CD14-positive monocyte (primary cell): Measurements from ENCODE around the gene SLC17A1. TPM values are rescaled to one million over a fixed set of nuclear protein-coding genes. Genes with fewer than 3 reads are reported as not detected.

Experiments
- DNase-seq, 3 donors: peaks; one replicate each; pipeline ENCODE4 v3.0.0-alpha.2; 2011 to 2022
- H2AFZ ChIP-seq: 2 replicates; pipeline ENCODE4 v1.6.0; 2012; ENCODE audit warnings: mild to moderate bottlenecking, low read depth, low read length, inconsistent platforms; ENCODE audit not compliant: insufficient read depth, poor library complexity, severe bottlenecking
- H3K27ac ChIP-seq, 2 donors: 1 replicate in 1 of 2; 2 replicates in 1 of 2; pipeline ENCODE4 v1.5.1; 2012 to 2013; ENCODE audit warnings: low read length in 2 of 2, control low read depth in 1 of 2, inconsistent platforms in 1 of 2, low read depth in 1 of 2, mild to moderate bottlenecking in 1 of 2
- H3K27me3 ChIP-seq, 2 donors: one replicate each; pipeline versions ENCODE4 v1.6.0 to v1.6.1; 2011 to 2013; ENCODE audit warnings: low read length in 2 of 2; ENCODE audit not compliant: control insufficient read depth in 2 of 2, insufficient read depth in 2 of 2
- H3K36me3 ChIP-seq, 2 donors: replicated peaks in 1 of 2; 1 replicate in 1 of 2; 2 replicates in 1 of 2; pipeline versions ENCODE4 v1.5.1 to v1.6.1; 2012 to 2013; ENCODE audit warnings: low read length in 2 of 2, control low read depth in 1 of 2, inconsistent platforms in 1 of 2, mild to moderate bottlenecking in 1 of 2; ENCODE audit not compliant: insufficient read depth in 2 of 2, control insufficient read depth in 1 of 2
- H3K4me1 ChIP-seq, 2 donors: 1 replicate in 1 of 2; 2 replicates in 1 of 2; pipeline versions ENCODE4 v1.5.1 to v1.6.1; 2012 to 2013; ENCODE audit warnings: low read length in 2 of 2, control low read depth in 1 of 2, inconsistent platforms in 1 of 2, mild to moderate bottlenecking in 1 of 2, moderate library complexity in 1 of 2; ENCODE audit not compliant: insufficient read depth in 2 of 2, control insufficient read depth in 1 of 2
- H3K4me2 ChIP-seq: replicated peaks from 2 replicates; pipeline ENCODE3; 2012; ENCODE audit warnings: low read length, moderate library complexity, mild to moderate bottlenecking; ENCODE audit not compliant: poor library complexity, severe bottlenecking; ENCODE audit errors: extremely low read depth
- H3K4me3 ChIP-seq, 3 experiments: fragments of 200-600 bp in 1 of 3; sonication (generic) in 1 of 3; replicated peaks in 1 of 3; 1 replicate in 2 of 3; 2 replicates in 1 of 3; pipeline ENCODE4 v1.5.1; 2011 to 2013; ENCODE audit warnings: low read length in 3 of 3, mild to moderate bottlenecking in 3 of 3, control low read depth in 2 of 3, low read depth in 2 of 3, inconsistent platforms in 1 of 3, moderate library complexity in 1 of 3
- H3K79me2 ChIP-seq: 2 replicates; pipeline ENCODE4 v1.6.0; 2012; ENCODE audit warnings: mild to moderate bottlenecking, control low read depth, inconsistent platforms, low read length, moderate library complexity; ENCODE audit not compliant: insufficient read depth
- H3K9ac ChIP-seq: 2 replicates; pipeline ENCODE4 v1.6.0; 2017; ENCODE audit warnings: low read length, mild to moderate bottlenecking; ENCODE audit not compliant: insufficient read depth, poor library complexity, severe bottlenecking
- H3K9me3 ChIP-seq, 2 donors: replicated peaks in 1 of 2; 1 replicate in 1 of 2; 2 replicates in 1 of 2; pipeline versions ENCODE4 v1.5.1 to v1.6.1; 2012 to 2013; ENCODE audit warnings: low read length in 2 of 2, control low read depth in 1 of 2; ENCODE audit not compliant: control insufficient read depth in 1 of 2, insufficient read depth in 1 of 2
- H4K20me1 ChIP-seq: 2 replicates; pipeline ENCODE4 v1.6.0; 2012; ENCODE audit warnings: mild to moderate bottlenecking, low read length, control low read depth, moderate library complexity; ENCODE audit not compliant: insufficient read depth
- H3K27ac Mint-ChIP-seq, 7 donors: one replicate each; pipeline ENCODE4 v1.8.0; 2020; ENCODE audit warnings: mild to moderate bottlenecking in 7 of 7, mixed read lengths in 7 of 7, moderate library complexity in 6 of 7, inconsistent platforms in 2 of 7
- H3K27me3 Mint-ChIP-seq, 3 donors: one replicate each; pipeline ENCODE4 v1.8.0; 2021 to 2022; ENCODE audit warnings: low read depth in 3 of 3, mild to moderate bottlenecking in 3 of 3, mixed read lengths in 3 of 3, moderate library complexity in 3 of 3, inconsistent platforms in 1 of 3
- H3K36me3 Mint-ChIP-seq, 2 donors: one replicate each; pipeline ENCODE4 v1.8.0; 2020; ENCODE audit warnings: mixed read lengths in 2 of 2, inconsistent platforms in 1 of 2, mild to moderate bottlenecking in 1 of 2
- H3K4me1 Mint-ChIP-seq: one replicate; pipeline ENCODE4 v1.8.0; 2020; ENCODE audit warnings: mild to moderate bottlenecking, mixed read lengths
- H3K4me3 Mint-ChIP-seq, 2 donors: one replicate each; pipeline ENCODE4 v1.8.0; 2020; ENCODE audit warnings: mild to moderate bottlenecking in 2 of 2, mixed read lengths in 2 of 2, moderate library complexity in 1 of 2
- H3K9me3 Mint-ChIP-seq, 7 donors: one replicate each; pipeline ENCODE4 v1.8.0; 2020 to 2022; ENCODE audit warnings: mixed read lengths in 7 of 7, mild to moderate bottlenecking in 6 of 7, moderate library complexity in 6 of 7, inconsistent platforms in 2 of 7
- WGBS: methylation state at CpG from one replicate; pipeline ENCODE4 v1.1.5; 2013; ENCODE audit warnings: missing lambda C conversion rate; ENCODE audit not compliant: insufficient coverage; 5-methylcytosine and 5-hydroxymethylcytosine counted together
- intact Hi-C, 2 donors: fragments of 100-400 bp; cut with micrococcal nuclease; formaldehyde crosslinking; loops; one replicate each; pipeline versions ENCODE4 v1.15.0 to v1.15.1; 2023
- polyA plus RNA-seq, 3 donors: library from polyadenylated mRNA; depleted of rRNA in 1 of 3; unstranded in 2 of 3; stranded (reverse) in 1 of 3; fragments of 300-500 nt in 2 of 3; fragments of >200 nt in 1 of 3; fragmentation: Illumina TruSeq in 2 of 3; gene quantifications; 1 replicate in 2 of 3; 2 replicates in 1 of 3; pipeline ENCODE4 v1.2.3, GENCODE V29; 2012 to 2021
- TF ChIP-seq, protein P1 (sequence below): fragments of 200-600 bp; IDR thresholded peaks from one replicate; pipeline ENCODE4 v1.8.0; 2022; ENCODE audit warnings: antibody characterized with exemption, mild to moderate bottlenecking

SLC17A1 gene
- polyA plus RNA-seq, 3 donors = not detected

DNA sequence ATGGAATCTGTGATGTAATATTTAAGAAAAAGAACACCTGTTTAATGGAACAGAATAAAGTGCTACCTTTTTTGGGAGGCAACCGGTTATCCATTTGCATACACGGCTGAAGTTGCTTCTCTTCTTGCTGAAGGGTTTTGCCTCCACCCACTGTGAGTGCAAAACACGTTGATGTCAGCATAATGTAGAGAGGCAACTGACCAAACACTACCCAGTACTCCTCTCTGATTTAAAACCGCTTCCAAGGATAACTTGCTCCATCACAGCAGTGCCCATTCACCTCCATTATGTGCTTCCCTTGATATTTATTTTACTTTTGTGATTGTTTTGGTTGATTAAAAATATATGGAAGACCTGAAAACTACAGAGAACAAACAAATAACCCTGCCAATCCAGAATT is 1.4 kb downstream of the SLC17A1 start:
- Histone ChIP-seq H3K4me1 (no peaks in the 10 kb centered on the region), H3K79me2 (no peaks in the 10 kb centered on the region), H3K9ac (no peak overlapping the region), H4K20me1 (no peaks in the 10 kb centered on the region), H3K36me3 (no peaks in the 10 kb centered on the region), H2AFZ (no peak overlapping the region), H3K9me3 (no peaks in the 10 kb centered on the region), H3K27ac (no peak overlapping the region), H3K4me3 (no peak overlapping the region), H3K4me2 (no peak overlapping the region), H3K27me3 (no peaks in the 10 kb centered on the region)
- H3K27me3 Mint-ChIP-seq = peaks cover 0 to under 1% (median 0%) of the 10 kb centered on the region in 3 donors
- DNase-seq = no peak
- WGBS = 93% methylated on average over 3 of the region's 4 CpGs
- H3K27ac Mint-ChIP-seq = no peak overlapping the region
- no peaks in the 10 kb centered on the region for H3K36me3 Mint-ChIP-seq
- no peak overlapping the region for H3K4me3 Mint-ChIP-seq
- H3K4me1 Mint-ChIP-seq = no peaks in the 10 kb centered on the region
- TF ChIP-seq, protein P1, sequence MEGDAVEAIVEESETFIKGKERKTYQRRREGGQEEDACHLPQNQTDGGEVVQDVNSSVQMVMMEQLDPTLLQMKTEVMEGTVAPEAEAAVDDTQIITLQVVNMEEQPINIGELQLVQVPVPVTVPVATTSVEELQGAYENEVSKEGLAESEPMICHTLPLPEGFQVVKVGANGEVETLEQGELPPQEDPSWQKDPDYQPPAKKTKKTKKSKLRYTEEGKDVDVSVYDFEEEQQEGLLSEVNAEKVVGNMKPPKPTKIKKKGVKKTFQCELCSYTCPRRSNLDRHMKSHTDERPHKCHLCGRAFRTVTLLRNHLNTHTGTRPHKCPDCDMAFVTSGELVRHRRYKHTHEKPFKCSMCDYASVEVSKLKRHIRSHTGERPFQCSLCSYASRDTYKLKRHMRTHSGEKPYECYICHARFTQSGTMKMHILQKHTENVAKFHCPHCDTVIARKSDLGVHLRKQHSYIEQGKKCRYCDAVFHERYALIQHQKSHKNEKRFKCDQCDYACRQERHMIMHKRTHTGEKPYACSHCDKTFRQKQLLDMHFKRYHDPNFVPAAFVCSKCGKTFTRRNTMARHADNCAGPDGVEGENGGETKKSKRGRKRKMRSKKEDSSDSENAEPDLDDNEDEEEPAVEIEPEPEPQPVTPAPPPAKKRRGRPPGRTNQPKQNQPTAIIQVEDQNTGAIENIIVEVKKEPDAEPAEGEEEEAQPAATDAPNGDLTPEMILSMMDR = no peak
- peaks cover 0 to 3% (median 1%) of the 10 kb centered on the region in 7 donors for H3K9me3 Mint-ChIP-seq
- intact Hi-C loops = no loop called here

DNA sequence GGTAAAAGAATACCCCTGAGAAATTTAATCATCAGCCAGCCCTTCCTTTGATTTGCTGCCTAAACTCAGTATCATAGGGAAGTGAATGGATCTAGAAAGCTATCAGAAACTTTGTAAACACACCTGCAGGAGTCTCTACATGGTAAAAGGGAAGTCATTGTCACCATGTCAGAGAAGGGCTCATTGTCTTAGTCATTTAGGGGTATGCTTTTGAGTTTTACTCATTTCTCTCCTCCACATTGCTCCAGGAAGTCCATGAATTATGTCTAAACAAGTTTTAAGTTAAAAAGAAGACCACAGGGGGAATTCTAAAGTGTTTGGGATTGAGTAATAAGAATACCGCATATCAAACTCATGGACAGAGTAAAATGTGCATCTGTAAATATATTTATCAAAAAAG is 2.5 kb downstream of the SLC17A1 start:
- Histone ChIP-seq H3K27me3 (no peaks in the 10 kb centered on the region), H3K4me2 (no peak overlapping the region), H3K36me3 (no peaks in the 10 kb centered on the region), H3K9me3 (no peaks in the 10 kb centered on the region), H3K9ac (no peak overlapping the region), H4K20me1 (no peaks in the 10 kb centered on the region), H3K79me2 (no peaks in the 10 kb centered on the region), H2AFZ (no peak overlapping the region), H3K27ac (no peak overlapping the region), H3K4me3 (no peak overlapping the region), H3K4me1 (no peaks in the 10 kb centered on the region)
- Mint-ChIP-seq H3K4me3 (no peak overlapping the region), H3K4me1 (no peaks in the 10 kb centered on the region), H3K36me3 (no peaks in the 10 kb centered on the region), H3K9me3 (peaks cover 0 to 5% (median 2%) of the 10 kb centered on the region in 7 donors), H3K27ac (no peak overlapping the region), H3K27me3 (peaks cover 0 to 2% (median 0%) of the 10 kb centered on the region in 3 donors)
- no CpG with 5 or more reads among the region's 1 CpG for WGBS
- intact Hi-C loops = no loop called here
- TF ChIP-seq, protein P1 = no peak
- DNase-seq = no peak
